IMR-90 (cell line): ENCODE measurements around the gene TRIM46. TPM values are rescaled to one million over a fixed set of nuclear protein-coding genes. Genes with fewer than 3 reads are reported as not detected.

Source experiments
- ATAC-seq: fragments of 200-7000 bp; cut with Tn5 transposase; 2 replicates; pipeline ENCODE4 v1.9.1; 2020; ENCODE audit warnings: low read depth, mild to moderate bottlenecking, moderate library complexity
- BruUV-seq: library from RNA; stranded (reverse); fragments of 400-500 nt; replicated peaks from 2 replicates; lab custom pipeline; 2021; lab: Mats Ljungman, UMichigan
- CTCF ChIA-PET: fragments of 300-600 bp; formaldehyde crosslinking; extraction: SDS; loops from one replicate; lab custom pipeline; 2021; ENCODE audit warnings: antibody characterized with exemption; lab: Yijun Ruan, JAX
- POLR2A ChIA-PET: fragments of 300-600 bp; sonication (Branson Sonifier 250); formaldehyde crosslinking; loops from one replicate; lab custom pipeline; 2022; ENCODE audit warnings: antibody characterized with exemption; ENCODE audit not compliant: unreplicated experiment; lab: Charles Lee
- DNase-seq: peaks from one replicate; pipeline ENCODE4 v3.0.0; 2013
- H2AFZ ChIP-seq: replicated peaks from 2 replicates; pipeline ENCODE3; 2013; ENCODE audit warnings: low read length, mild to moderate bottlenecking; ENCODE audit not compliant: poor library complexity
- H2AK5ac ChIP-seq: 2 replicates; pipeline ENCODE4 v1.6.1; 2013; ENCODE audit warnings: low read depth, low read length, inconsistent platforms
- H2AK9ac ChIP-seq: replicated peaks from 2 replicates; pipeline ENCODE3; 2013; ENCODE audit warnings: mild to moderate bottlenecking, low read depth, low read length, moderate library complexity; ENCODE audit not compliant: poor library complexity
- H2BK120ac ChIP-seq: 2 replicates; pipeline ENCODE4 v1.6.1; 2013; ENCODE audit warnings: low read depth, low read length, inconsistent platforms
- H2BK15ac ChIP-seq: 3 replicates; pipeline ENCODE4 v1.6.1; 2013; ENCODE audit warnings: low read depth, low read length, inconsistent platforms
- H2BK20ac ChIP-seq: 2 replicates; pipeline ENCODE4 v1.6.1; 2013; ENCODE audit warnings: low read depth, mild to moderate bottlenecking, inconsistent platforms, low read length, moderate library complexity
- H2BK5ac ChIP-seq: 2 replicates; pipeline ENCODE4 v1.6.1; 2013; ENCODE audit warnings: mild to moderate bottlenecking, low read depth, low read length, inconsistent platforms; ENCODE audit not compliant: poor library complexity, severe bottlenecking
- H3K14ac ChIP-seq: replicated peaks from 2 replicates; pipeline ENCODE4 v1.6.1; 2013; ENCODE audit warnings: low read depth, low read length, inconsistent platforms
- H3K18ac ChIP-seq: 2 replicates; pipeline ENCODE4 v1.6.1; 2013; ENCODE audit warnings: low read depth, low read length, control low read depth
- H3K23ac ChIP-seq: 2 replicates; pipeline ENCODE4 v1.6.1; 2013; ENCODE audit warnings: low read depth, low read length, inconsistent platforms
- H3K27ac ChIP-seq: 2 replicates; pipeline ENCODE4 v1.5.1; 2013; ENCODE audit warnings: mild to moderate bottlenecking, control low read depth, low read length; ENCODE audit not compliant: insufficient read depth
- H3K27me3 ChIP-seq: 2 replicates; pipeline ENCODE4 v1.6.1; 2013; ENCODE audit warnings: low read length; ENCODE audit not compliant: control insufficient read depth, insufficient read depth
- H3K36me3 ChIP-seq: 2 replicates; pipeline ENCODE4 v1.6.1; 2013; ENCODE audit warnings: low read length, mixed read lengths; ENCODE audit not compliant: control insufficient read depth, insufficient read depth
- H3K4ac ChIP-seq: 2 replicates; pipeline ENCODE4 v1.6.1; 2013; ENCODE audit warnings: low read depth, low read length, inconsistent platforms
- H3K4me1 ChIP-seq: 2 replicates; pipeline ENCODE4 v1.6.1; 2013; ENCODE audit warnings: low read length, mixed read lengths; ENCODE audit not compliant: control insufficient read depth, insufficient read depth
- H3K4me2 ChIP-seq: 2 replicates; pipeline ENCODE4 v1.6.1; 2013; ENCODE audit warnings: low read depth, mild to moderate bottlenecking, control low read depth, low read length, moderate library complexity
- H3K4me3 ChIP-seq: 2 replicates; pipeline ENCODE4 v1.5.1; 2013; ENCODE audit warnings: low read depth, mild to moderate bottlenecking, control low read depth, low read length, moderate library complexity; ENCODE audit not compliant: insufficient read depth
- H3K56ac ChIP-seq: 2 replicates; pipeline ENCODE4 v1.6.1; 2013; ENCODE audit warnings: low read length, inconsistent platforms; ENCODE audit not compliant: insufficient read depth; ENCODE audit errors: extremely low read depth
- H3K79me1 ChIP-seq, 2 experiments: 2 replicates each; pipeline ENCODE4 v1.6.1; 2013; ENCODE audit warnings: low read length in 2 of 2, inconsistent platforms in 1 of 2, low read depth in 1 of 2
- H3K9ac ChIP-seq: 2 replicates; pipeline ENCODE4 v1.6.1; 2013; ENCODE audit warnings: low read depth, low read length, control low read depth
- H3K9me1 ChIP-seq: 2 replicates; pipeline ENCODE4 v1.6.1; 2013; ENCODE audit warnings: low read length, inconsistent platforms; ENCODE audit not compliant: insufficient read depth
- H3K9me3 ChIP-seq: 2 replicates; pipeline ENCODE4 v1.6.1; 2013; ENCODE audit warnings: low read length; ENCODE audit not compliant: control insufficient read depth, insufficient read depth
- H4K20me1 ChIP-seq: 2 replicates; pipeline ENCODE4 v1.6.1; 2013; ENCODE audit warnings: low read length, inconsistent platforms; ENCODE audit not compliant: insufficient read depth
- H4K5ac ChIP-seq: 2 replicates; pipeline ENCODE4 v1.6.1; 2013; ENCODE audit warnings: mild to moderate bottlenecking, low read depth, low read length, control low read depth
- H4K8ac ChIP-seq, 2 experiments: 2 replicates each; pipeline ENCODE4 v1.6.1; 2013; ENCODE audit warnings: low read depth in 2 of 2, low read length in 2 of 2, control low read depth in 1 of 2, inconsistent platforms in 1 of 2
- H4K91ac ChIP-seq: 2 replicates; pipeline ENCODE4 v1.6.1; 2013; ENCODE audit warnings: low read depth, low read length, inconsistent platforms; ENCODE audit not compliant: insufficient read depth
- BHLHE40 ChIP-seq: fragments of 150-350 bp; IDR thresholded peaks from 2 replicates; pipeline ENCODE4 v1.6.1; 2016; ENCODE audit warnings: mild to moderate bottlenecking, low read depth, low read length
- CEBPB ChIP-seq: IDR thresholded peaks from 2 replicates; pipeline ENCODE4 v1.6.1; 2012; ENCODE audit warnings: low read depth, low read length, improper control_type of control experiment
- CHD1 ChIP-seq: IDR thresholded peaks from 2 replicates; pipeline ENCODE4 v1.6.1; 2012; ENCODE audit warnings: low read depth, low read length, improper control_type of control experiment
- MXI1 ChIP-seq: IDR thresholded peaks from 2 replicates; pipeline ENCODE4 v1.6.1; 2012; ENCODE audit warnings: low read depth, mild to moderate bottlenecking, low read length, moderate library complexity, borderline replicate concordance
- NFE2L2 ChIP-seq: fragments of 150-350 bp; IDR thresholded peaks from 2 replicates; pipeline ENCODE4 v1.6.1; 2016; ENCODE audit warnings: low read depth, mild to moderate bottlenecking, low read length
- POLR2A ChIP-seq: IDR thresholded peaks from 2 replicates; pipeline ENCODE4 v1.6.1; 2012; ENCODE audit warnings: mild to moderate bottlenecking, low read depth, low read length
- RAD21 ChIP-seq: IDR thresholded peaks from 2 replicates; pipeline ENCODE4 v1.6.1; 2012; ENCODE audit warnings: low read length, improper control_type of control experiment
- RFX5 ChIP-seq: IDR thresholded peaks from 2 replicates; pipeline ENCODE4 v1.8.0; 2012; ENCODE audit warnings: low read depth, mild to moderate bottlenecking, low read length, moderate library complexity
- SMC3 ChIP-seq: fragments of 150-350 bp; IDR thresholded peaks from 2 replicates; pipeline ENCODE4 v1.6.1; 2016; ENCODE audit warnings: low read depth, mild to moderate bottlenecking, antibody characterized with exemption, low read length, moderate library complexity
- WGBS, 2 experiments: methylation state at CpG; one replicate each; pipeline versions ENCODE4 v1.1.5 to v1.1.7; 2013; ENCODE audit warnings: missing lambda C conversion rate in 2 of 2; ENCODE audit not compliant: insufficient read length in 1 of 2; ENCODE audit errors: extremely low coverage in 2 of 2; 5-methylcytosine and 5-hydroxymethylcytosine counted together
- dilution Hi-C: fragments of 300-500 bp; cut with HindIII; formaldehyde crosslinking; loops from one replicate; pipeline ENCODE4 v1.14.3; 2018; ENCODE audit warnings: low sequenced_read_pairs; ENCODE audit not compliant: unreplicated experiment
- in situ Hi-C: fragments of 300-500 bp; cut with MboI; formaldehyde crosslinking; loops from 3 replicates; pipeline ENCODE4 v1.14.3; 2019; ENCODE audit warnings: low sequenced_read_pairs, inconsistent platforms, mixed read lengths
- intact Hi-C: fragments of 100-400 bp; cut with micrococcal nuclease; formaldehyde crosslinking; loops from 2 replicates; pipeline ENCODE4 v1.10.0; 2022
- polyA plus RNA-seq, 3 experiments: library from polyadenylated mRNA; depleted of rRNA; stranded (reverse); fragments of >200 nt; gene quantifications; 2 replicates each; pipeline ENCODE4 v1.2.3, GENCODE V29; 2012; ENCODE audit warnings: low replicate concordance in 1 of 3
- total RNA-seq: library from RNA; depleted of rRNA; stranded (reverse); fragments of >200 nt; gene quantifications from 2 replicates; pipeline ENCODE4 v1.2.3, GENCODE V29; 2012
- TF ChIP-seq, protein P1 (sequence below): conservative IDR thresholded peaks from 2 replicates; pipeline ENCODE4 v1.5.1; 2012; ENCODE audit warnings: mild to moderate bottlenecking, low read depth, low read length, improper control_type of control experiment

The TRIM46 gene
- total and polyA plus RNA-seq, 2 of the 4 experiments (the other 2 are of a cell fraction): 2.3 to 6.2 TPM

GRCh38 chr1:155167166-155168104, 6.2 kb upstream of the TRIM46 start:
- CTCF ChIA-PET: interaction anchor here (0.8 to 3.1 kb wide), 10 partner anchors 11 to 682 kb away, joined by 3 to 18 read pairs (median 4); no protein-coding TSS in a partner anchor
- Histone ChIP-seq H3K9me1 (no peaks in the 10 kb centered on the region; the same call in 1 of the 2 replicates), H3K79me1 (peaks cover 0 to 15% of the 10 kb centered on the region in 2 experiments), H2AK5ac (peak overlapping the region; percentile 20), H3K9me3 (no peaks in the 10 kb centered on the region), H4K20me1 (no peaks in the 10 kb centered on the region), H3K27ac (no peak overlapping the region), H2BK15ac (no peak overlapping the region), H3K14ac (no peak overlapping the region), H3K4me3 (no peak overlapping the region), H4K91ac (no peak overlapping the region), H3K4me2 (peak overlapping the region; percentile 60), H3K9ac (no peak overlapping the region), H2AK9ac (peak overlapping the region; percentile 57), H3K23ac (no peak overlapping the region), H3K4me1 (peaks cover 4% of the 10 kb centered on the region; the same call in 1 of the 2 replicates), H4K5ac (no peak overlapping the region), H3K18ac (no peak overlapping the region), H2BK20ac (no peak overlapping the region), H3K4ac (no peak overlapping the region), H4K8ac (no peak overlapping the region), H2BK120ac (no peak overlapping the region), H3K36me3 (peaks cover 16% of the 10 kb centered on the region), H2AFZ (peak overlapping the region; percentile 60), H2BK5ac (no peak overlapping the region), H3K27me3 (peaks cover 6% of the 10 kb centered on the region; the same call in 1 of the 2 replicates), H3K56ac (no peak overlapping the region)
- intact Hi-C loops: loop anchor here (1.0 kb wide), 2 partner anchors 32 to 76 kb away; partner anchors contain the start of gene SLC50A1
- no peak for TF ChIP-seq NFE2L2
- no peak for TF ChIP-seq CEBPB
- TF ChIP-seq MXI1: no peak
- TF ChIP-seq POLR2A: peak; percentile 39
- TF ChIP-seq, protein P1, sequence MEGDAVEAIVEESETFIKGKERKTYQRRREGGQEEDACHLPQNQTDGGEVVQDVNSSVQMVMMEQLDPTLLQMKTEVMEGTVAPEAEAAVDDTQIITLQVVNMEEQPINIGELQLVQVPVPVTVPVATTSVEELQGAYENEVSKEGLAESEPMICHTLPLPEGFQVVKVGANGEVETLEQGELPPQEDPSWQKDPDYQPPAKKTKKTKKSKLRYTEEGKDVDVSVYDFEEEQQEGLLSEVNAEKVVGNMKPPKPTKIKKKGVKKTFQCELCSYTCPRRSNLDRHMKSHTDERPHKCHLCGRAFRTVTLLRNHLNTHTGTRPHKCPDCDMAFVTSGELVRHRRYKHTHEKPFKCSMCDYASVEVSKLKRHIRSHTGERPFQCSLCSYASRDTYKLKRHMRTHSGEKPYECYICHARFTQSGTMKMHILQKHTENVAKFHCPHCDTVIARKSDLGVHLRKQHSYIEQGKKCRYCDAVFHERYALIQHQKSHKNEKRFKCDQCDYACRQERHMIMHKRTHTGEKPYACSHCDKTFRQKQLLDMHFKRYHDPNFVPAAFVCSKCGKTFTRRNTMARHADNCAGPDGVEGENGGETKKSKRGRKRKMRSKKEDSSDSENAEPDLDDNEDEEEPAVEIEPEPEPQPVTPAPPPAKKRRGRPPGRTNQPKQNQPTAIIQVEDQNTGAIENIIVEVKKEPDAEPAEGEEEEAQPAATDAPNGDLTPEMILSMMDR: peak; percentile 94
- peak; percentile 95 for TF ChIP-seq RAD21
- no peak for TF ChIP-seq RFX5
- peak; percentile 89 for TF ChIP-seq SMC3
- no peak for TF ChIP-seq BHLHE40
- TF ChIP-seq CHD1: no peak
- WGBS, 2 experiments: 15% methylated on average over 12 of the region's 28 CpGs; no CpG with 5 or more reads in 1 of the 2 experiments
- ATAC-seq (peak; percentile 81), DNase-seq (peak; percentile 72)
- POLR2A ChIA-PET: interaction anchor here (0.6 kb wide), 1 partner anchor 283 kb away, joined by 9 read pairs; no protein-coding TSS in a partner anchor
- in situ Hi-C loops: loop anchor here (5.0 kb wide), 1 partner anchor 75 kb away; no protein-coding TSS in a partner anchor
- dilution Hi-C loops: no loop called here
- BruUV-seq: no TSS peak
